Fibroblast of the aortic adventitia (primary cell): ENCODE measurements around the gene HMX1. TPM values are rescaled to one million over a fixed set of nuclear protein-coding genes. Genes with fewer than 3 reads are reported as not detected.

Experiments used
- DNase-seq: peaks from one replicate; pipeline ENCODE4 v3.0.0-alpha.2; 2010; ENCODE audit warnings: low read depth
- H3K4me3 ChIP-seq: 2 replicates; pipeline ENCODE4 v1.5.1; 2011; ENCODE audit warnings: low read depth, mild to moderate bottlenecking, control low read depth, low read length, moderate library complexity
- total RNA-seq: library from RNA; depleted of rRNA; stranded (reverse); fragments of >200 nt; gene quantifications from 2 replicates; pipeline ENCODE4 v1.2.3, GENCODE V29; 2012; ENCODE audit warnings: low replicate concordance
- TF ChIP-seq, protein P1 (sequence below): IDR thresholded peaks from 2 replicates; pipeline ENCODE4 v1.5.1; 2011; ENCODE audit warnings: mild to moderate bottlenecking, low read length, control low read depth, inconsistent platforms; ENCODE audit not compliant: insufficient read depth

HMX1 gene
- not detected in 2 replicates for total RNA-seq

DNA sequence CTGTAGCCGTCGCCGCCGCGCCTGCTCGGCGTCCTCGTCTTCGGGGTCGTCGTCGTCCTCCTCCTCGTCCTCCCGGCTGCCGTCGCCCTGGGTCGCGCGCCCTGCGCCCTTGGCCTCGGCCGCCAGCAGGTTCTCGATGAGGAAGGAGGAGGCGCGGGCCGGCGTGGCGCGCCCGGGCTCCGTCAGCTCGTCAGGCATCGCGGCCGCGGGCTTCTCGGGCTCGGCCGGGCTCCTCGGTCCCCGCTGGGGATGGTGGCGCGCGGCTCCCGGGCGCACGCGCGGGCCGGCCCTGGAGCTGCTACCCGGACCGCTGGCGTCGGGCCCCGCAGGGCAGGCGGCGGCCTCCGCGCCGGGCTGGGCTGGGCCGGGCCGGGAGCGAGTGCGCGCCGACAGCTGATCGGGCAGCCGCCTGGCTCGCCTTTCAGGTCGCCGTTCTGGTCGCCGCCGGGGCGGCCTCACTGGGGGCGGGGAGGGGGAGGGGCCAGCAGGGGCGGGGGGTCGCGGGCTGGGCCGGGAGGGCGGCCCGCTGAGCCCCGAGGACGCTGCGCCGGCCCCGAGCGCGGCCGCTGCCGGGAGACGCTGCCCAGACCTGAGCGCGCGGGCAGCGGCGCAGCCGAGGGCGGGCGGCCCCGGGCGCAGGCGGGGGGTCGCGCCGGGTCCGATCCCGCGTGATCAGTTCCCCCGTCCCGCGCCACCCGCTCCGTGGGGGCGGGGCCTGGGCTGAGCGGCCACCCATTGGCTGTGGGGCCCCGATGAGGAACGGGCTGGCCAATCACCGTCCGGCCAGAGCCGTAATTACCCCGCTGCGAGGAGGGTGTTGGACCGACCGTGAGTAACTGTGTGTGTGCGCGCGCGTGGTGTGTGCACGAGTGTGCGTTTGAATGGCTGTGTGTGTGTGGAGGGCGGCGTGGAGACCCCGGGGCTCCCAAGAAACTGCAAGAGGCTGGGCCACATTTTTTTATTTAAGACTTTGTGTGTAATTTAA, at the start of gene HMX1:
Gene HMX1 (minus strand): TSS at position 423 of the 985 bp plus-strand sequence. CDS start 225 bp downstream, at position 198.
- no peak within 1 kb of the TSS for H3K4me3 ChIP-seq
- DNase-seq = no peak
- TF ChIP-seq, protein P1, sequence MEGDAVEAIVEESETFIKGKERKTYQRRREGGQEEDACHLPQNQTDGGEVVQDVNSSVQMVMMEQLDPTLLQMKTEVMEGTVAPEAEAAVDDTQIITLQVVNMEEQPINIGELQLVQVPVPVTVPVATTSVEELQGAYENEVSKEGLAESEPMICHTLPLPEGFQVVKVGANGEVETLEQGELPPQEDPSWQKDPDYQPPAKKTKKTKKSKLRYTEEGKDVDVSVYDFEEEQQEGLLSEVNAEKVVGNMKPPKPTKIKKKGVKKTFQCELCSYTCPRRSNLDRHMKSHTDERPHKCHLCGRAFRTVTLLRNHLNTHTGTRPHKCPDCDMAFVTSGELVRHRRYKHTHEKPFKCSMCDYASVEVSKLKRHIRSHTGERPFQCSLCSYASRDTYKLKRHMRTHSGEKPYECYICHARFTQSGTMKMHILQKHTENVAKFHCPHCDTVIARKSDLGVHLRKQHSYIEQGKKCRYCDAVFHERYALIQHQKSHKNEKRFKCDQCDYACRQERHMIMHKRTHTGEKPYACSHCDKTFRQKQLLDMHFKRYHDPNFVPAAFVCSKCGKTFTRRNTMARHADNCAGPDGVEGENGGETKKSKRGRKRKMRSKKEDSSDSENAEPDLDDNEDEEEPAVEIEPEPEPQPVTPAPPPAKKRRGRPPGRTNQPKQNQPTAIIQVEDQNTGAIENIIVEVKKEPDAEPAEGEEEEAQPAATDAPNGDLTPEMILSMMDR = no peak

DNA sequence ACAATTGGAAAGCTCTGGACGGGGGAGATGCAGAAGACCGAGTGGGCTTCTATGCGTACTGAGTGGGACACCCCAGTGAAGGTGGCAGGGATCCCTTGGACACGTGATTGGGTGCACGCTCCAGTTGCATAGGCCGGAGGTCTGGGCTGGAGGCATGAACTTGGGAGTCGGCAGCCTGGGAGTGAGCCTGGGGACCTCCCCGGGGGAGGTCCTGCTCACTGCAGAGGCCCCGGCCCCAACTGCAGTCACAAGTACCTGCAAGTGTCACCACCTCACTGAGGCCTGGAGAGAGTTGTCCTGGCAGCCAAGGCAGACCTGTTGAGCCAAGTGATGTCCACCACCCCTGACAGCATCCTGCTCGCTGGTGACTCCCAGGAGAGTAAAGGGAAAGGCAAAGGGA, 49.3 kb upstream of the HMX1 start:
- TF ChIP-seq, protein P1 = no peak
- no peak for DNase-seq
- H3K4me3 ChIP-seq = no peak overlapping the region

DNA sequence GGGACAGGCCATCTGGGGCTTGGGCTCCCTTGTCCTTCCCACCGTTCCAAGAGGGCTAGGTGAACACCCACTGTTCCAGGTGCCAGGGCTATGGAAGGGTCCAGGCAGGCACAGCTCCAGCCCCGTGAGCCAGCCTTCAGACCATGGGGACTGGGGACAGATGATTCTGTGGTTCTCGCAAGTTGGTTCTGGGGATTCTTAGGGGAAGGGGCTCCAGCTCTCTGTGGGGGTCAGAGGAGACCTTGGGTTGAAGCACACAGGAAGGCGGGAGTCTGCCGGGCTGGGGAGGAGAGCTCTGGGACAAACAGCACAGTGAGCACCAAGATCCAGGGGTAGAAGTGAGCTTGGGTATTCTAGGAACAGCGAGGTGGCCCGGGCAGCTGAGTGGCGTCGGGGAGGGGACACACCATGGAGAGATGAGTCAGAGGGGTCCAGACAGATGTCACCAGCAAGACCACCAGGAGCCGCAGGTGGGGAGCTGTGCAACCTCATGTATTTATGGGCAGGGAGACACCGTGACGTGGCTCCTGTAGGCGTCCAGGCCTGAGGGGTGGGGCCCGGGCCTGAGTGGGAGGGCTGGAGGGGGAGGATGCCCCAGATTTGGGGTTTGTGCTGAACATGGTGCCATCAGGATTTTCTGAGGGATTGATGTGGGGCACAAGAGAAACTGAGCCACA, 48.8 kb upstream of the HMX1 start:
- TF ChIP-seq, protein P1 = no peak
- no peak for DNase-seq
- no peak overlapping the region for H3K4me3 ChIP-seq

DNA sequence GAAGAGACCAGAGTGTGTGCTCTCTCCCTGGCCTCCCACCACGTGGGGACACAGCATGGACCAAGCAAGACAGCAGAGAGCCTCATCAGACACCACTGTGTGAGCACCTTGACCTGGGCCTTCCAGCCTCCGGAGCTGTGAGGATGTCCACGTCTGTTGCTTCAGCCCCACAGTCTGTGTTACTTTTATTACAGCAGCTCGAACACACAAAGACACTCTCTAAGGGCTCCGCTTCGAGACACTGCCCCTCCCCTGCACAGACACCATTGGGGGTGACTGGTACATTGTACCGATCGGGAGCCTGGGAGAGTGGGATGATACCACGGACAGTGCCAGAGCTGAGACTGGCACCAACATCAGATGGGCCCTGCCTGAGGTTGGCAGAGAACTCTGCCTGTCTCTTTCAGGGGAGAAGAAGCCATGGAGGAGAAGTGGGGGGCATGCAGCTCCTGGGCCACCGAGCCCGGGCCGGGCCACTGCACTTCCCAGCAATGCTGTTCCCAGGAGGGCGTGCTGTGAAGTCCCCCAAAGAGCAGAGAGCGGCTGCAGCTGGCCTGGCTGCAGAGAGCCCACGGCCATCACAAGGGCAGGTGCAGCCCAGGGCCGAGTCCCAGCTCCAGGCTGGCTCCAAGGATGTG, 48.1 kb upstream of the HMX1 start:
- no peak overlapping the region for H3K4me3 ChIP-seq
- TF ChIP-seq, protein P1 = no peak
- no peak for DNase-seq

DNA sequence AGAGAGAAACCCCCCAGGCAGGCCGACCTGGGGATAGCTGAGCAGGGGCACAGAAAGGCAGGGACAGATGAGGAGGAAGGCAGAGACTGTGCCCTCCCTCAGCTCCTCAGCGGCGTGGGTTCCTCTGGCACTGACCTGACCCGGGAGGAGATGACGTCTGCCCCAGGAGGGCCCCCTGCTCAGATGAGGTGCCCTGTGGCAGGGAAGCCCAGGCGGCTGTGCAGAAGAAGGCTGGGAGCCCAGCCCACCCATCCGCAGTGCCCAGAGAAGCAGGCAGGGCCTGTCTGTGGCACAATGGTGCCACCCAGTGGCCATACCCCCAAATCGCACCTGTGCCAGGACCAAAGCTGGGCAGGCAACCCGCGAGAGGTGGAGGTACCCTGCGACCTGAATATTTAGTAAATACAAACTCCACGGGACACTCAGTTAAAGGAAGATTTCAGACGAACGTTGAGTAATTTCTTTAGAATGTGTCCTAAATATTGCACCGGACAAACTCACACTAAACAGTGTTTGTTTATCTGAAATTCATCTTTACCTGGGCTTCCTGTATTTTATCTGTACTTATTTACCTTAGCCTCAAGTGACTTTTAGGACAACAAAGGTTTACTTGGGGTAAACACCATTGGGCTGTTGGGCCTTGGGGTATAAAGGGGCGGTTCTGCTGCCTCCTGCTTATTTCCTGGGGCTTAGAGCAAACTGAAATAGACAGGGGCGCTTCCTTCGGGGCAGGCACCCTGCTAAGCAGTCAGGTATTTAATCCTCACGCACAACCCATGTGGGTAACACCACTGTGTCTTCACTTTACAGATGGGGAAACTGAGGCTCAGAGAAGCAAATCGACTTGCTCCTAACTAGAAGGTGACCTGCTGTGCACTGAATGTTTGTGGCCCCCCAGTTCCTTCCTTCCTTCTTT, 46.5 kb upstream of the HMX1 start:
- H3K4me3 ChIP-seq = no peak overlapping the region
- TF ChIP-seq, protein P1 = peak; percentile 74
- DNase-seq = peak; percentile 18
